SU-DHL-6 (cell line): ENCODE data around the gene CLCN4.
A peak's percentile ranks its signal among the peaks of the same experiment; 100 is the strongest.

Source experiments
- H2AFZ ChIP-seq: fragments of 200-600 bp; sonication (generic); 2 replicates; pipeline ENCODE4 v1.6.1; 2014; ENCODE audit warnings: low read depth, mild to moderate bottlenecking, moderate library complexity, mixed read lengths, antibody characterized with exemption, low read length; ENCODE audit not compliant: severe bottlenecking
- H3F3A ChIP-seq: fragments of 200-600 bp; shearing (Covaris generic); 2 replicates; pipeline ENCODE4 v1.6.0; 2016; ENCODE audit warnings: antibody characterized with exemption, mild to moderate bottlenecking; ENCODE audit not compliant: insufficient read depth
- H3K27ac ChIP-seq: fragments of 200-600 bp; sonication (generic); 2 replicates; pipeline ENCODE4 v1.5.1; 2016; ENCODE audit warnings: low read depth, mild to moderate bottlenecking, low read length, moderate library complexity, mixed read lengths
- H3K27me3 ChIP-seq: fragments of 200-600 bp; sonication (generic), shearing (Covaris generic); 2 replicates; pipeline ENCODE4 v1.6.0; 2014; ENCODE audit warnings: mild to moderate bottlenecking, low read length
- H3K36me3 ChIP-seq: fragments of 200-600 bp; sonication (generic); 2 replicates; pipeline ENCODE4 v1.6.1; 2014; ENCODE audit warnings: mild to moderate bottlenecking, low read length, mixed read lengths
- H3K4me2 ChIP-seq: fragments of 300-600, 200-600 bp; shearing (Covaris generic), sonication (generic); 2 replicates; pipeline ENCODE4 v1.6.0; 2014; ENCODE audit warnings: low read length, low read depth, mild to moderate bottlenecking; ENCODE audit not compliant: poor library complexity, severe bottlenecking
- H3K4me3 ChIP-seq: fragments of 200-600 bp; sonication (generic); 2 replicates; pipeline ENCODE4 v1.5.1; 2014; ENCODE audit warnings: antibody characterized with exemption, low read length, mild to moderate bottlenecking, mixed read lengths; ENCODE audit not compliant: insufficient read depth, poor library complexity, severe bottlenecking
- H3K79me2 ChIP-seq: fragments of 200-600 bp; sonication (generic); 2 replicates; pipeline ENCODE4 v1.6.1; 2014; ENCODE audit warnings: mild to moderate bottlenecking, low read length, moderate library complexity; ENCODE audit not compliant: insufficient read depth
- H3K9ac ChIP-seq: fragments of 200-600 bp; sonication (generic); 2 replicates; pipeline ENCODE4 v1.7.0; 2014; ENCODE audit warnings: mild to moderate bottlenecking, low read length
- H3K9me2 ChIP-seq: fragments of 200-600 bp; sonication (generic); replicated peaks from 2 replicates; pipeline ENCODE4 v1.6.1; 2014; ENCODE audit warnings: low read length; ENCODE audit not compliant: insufficient read depth
- H3K9me3 ChIP-seq: fragments of 200-600 bp; sonication (generic); 2 replicates; pipeline ENCODE4 v1.6.1; 2014; ENCODE audit warnings: low read length, mixed read lengths; ENCODE audit not compliant: insufficient read depth
- H4K20me1 ChIP-seq: fragments of 200-600 bp; sonication (generic); 2 replicates; pipeline ENCODE4 v1.6.1; 2014; ENCODE audit warnings: low read depth, mild to moderate bottlenecking, antibody characterized with exemption, low read length, moderate library complexity, mixed read lengths
- EZH2phosphoT487 ChIP-seq: fragments of 200-600 bp; sonication (generic), shearing (Covaris generic); conservative IDR thresholded peaks from 2 replicates; pipeline ENCODE4 v1.6.1; 2018; ENCODE audit warnings: mild to moderate bottlenecking, antibody characterized with exemption, low read length, moderate library complexity, mixed read lengths
- TF ChIP-seq, protein P1 (sequence below): fragments of 200-600 bp; sonication (generic); IDR thresholded peaks from one replicate; pipeline ENCODE4 v1.5.1; 2017; ENCODE audit warnings: antibody characterized with exemption, mild to moderate bottlenecking, low read length, moderate library complexity; ENCODE audit not compliant: insufficient read depth, poor library complexity, severe bottlenecking

The CLCN4 gene

DNA sequence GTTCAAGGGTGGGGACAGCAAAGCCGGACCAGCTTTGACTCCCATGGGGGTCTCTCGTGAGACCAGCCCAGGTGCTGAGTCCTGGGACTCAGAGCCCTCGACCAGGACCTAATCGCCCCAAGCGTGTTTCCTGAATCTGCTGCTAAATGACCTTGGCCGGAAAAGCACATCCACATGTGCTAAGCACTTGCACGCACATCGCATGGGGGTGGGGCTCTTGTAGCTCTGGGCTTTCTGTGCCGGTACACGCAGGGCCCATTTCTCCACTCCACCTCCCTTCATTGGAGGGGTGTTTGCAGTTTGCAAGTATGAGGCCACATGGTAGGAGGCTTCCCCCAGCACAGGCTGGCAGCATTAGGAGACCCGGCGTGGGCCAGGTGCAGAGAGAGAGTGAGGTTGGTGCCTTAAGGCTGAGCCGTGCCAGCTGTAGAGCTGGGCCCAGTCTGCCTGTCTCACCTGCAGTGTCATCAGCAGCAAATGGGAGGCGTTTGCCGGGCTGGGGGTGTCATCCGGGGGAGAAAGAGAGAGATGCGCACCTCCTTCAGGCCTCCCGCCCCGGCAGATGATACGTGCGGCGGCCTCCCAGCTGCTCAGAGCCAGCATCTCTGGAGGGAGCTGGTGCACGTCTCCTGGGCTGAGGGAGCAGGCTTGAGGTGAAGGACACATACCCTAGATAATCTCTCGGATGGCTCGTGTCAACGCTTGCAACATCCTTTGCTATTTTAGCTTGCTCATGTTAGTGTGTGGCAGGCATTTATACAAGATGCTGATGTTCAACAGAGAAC lies 45.2 kb upstream of the CLCN4 start:
- H3K9me2 ChIP-seq = no peaks in the 10 kb centered on the region
- H3K9me3 ChIP-seq = no peaks in the 10 kb centered on the region
- H3K4me2 ChIP-seq = peak overlapping the region; percentile 99
- peak overlapping the region; percentile 100 for H3K27ac ChIP-seq
- no peak overlapping the region for H2AFZ ChIP-seq
- no peaks in the 10 kb centered on the region for H3K36me3 ChIP-seq
- TF ChIP-seq, protein P1, sequence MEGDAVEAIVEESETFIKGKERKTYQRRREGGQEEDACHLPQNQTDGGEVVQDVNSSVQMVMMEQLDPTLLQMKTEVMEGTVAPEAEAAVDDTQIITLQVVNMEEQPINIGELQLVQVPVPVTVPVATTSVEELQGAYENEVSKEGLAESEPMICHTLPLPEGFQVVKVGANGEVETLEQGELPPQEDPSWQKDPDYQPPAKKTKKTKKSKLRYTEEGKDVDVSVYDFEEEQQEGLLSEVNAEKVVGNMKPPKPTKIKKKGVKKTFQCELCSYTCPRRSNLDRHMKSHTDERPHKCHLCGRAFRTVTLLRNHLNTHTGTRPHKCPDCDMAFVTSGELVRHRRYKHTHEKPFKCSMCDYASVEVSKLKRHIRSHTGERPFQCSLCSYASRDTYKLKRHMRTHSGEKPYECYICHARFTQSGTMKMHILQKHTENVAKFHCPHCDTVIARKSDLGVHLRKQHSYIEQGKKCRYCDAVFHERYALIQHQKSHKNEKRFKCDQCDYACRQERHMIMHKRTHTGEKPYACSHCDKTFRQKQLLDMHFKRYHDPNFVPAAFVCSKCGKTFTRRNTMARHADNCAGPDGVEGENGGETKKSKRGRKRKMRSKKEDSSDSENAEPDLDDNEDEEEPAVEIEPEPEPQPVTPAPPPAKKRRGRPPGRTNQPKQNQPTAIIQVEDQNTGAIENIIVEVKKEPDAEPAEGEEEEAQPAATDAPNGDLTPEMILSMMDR = no peak
- no peak for TF ChIP-seq EZH2phosphoT487
- H3F3A ChIP-seq = peaks cover 66% of the 10 kb centered on the region
- peaks cover 45% of the 10 kb centered on the region for H3K79me2 ChIP-seq
- H3K4me3 ChIP-seq = peak overlapping the region; percentile 37
- H3K27me3 ChIP-seq = no peaks in the 10 kb centered on the region
- no peaks in the 10 kb centered on the region for H4K20me1 ChIP-seq
- H3K9ac ChIP-seq = peak overlapping the region; percentile 68

DNA sequence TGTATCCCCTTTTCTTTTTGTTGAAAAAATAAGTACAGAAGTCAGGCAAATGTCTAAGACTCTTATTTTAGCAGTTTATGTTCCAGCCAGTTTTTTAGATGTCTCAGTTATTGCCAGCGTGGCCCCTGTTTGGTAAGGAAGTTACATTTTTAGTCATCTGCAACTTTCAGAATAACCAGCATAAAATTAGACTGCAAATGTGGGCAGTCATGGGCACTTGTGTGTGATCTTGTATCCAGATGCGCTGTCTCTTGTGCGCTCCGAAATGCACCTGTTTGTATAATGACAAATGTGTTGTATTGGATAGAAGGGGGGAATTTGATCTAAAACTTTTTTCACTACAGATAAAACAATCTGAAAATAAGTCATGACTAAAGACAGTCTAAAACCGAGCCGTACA lies 44.3 kb upstream of the CLCN4 start:
- Histone ChIP-seq H3K27me3 (no peaks in the 10 kb centered on the region), H3K4me2 (peak overlapping the region; percentile 99), H4K20me1 (no peaks in the 10 kb centered on the region), H2AFZ (no peak overlapping the region), H3K9me2 (no peaks in the 10 kb centered on the region), H3K36me3 (no peaks in the 10 kb centered on the region), H3K9me3 (no peaks in the 10 kb centered on the region), H3K4me3 (peak overlapping the region; percentile 37), H3K79me2 (peaks cover 43% of the 10 kb centered on the region), H3K9ac (peak overlapping the region; percentile 58), H3F3A (peaks cover 56% of the 10 kb centered on the region), H3K27ac (peak overlapping the region; percentile 100)
- no peak for TF ChIP-seq EZH2phosphoT487

DNA sequence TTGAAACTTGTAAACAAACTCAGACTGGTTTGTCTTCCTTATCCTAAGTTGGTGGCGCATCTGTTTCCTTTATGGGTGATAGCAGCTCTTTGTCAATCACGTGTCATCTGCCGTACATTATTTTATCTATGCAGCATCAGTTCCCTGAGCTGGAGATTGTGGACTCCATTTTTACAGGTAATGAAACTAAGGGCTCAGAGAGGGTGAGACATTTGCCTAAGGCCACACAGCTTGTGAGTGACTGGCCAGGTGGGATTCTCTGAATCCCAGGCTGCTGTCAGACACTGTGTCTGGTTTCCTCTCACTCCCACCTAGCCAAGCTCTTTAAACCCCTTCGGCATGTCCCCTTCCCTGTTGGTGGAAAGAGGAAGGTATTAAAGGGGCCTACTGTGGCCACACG lies 41.7 kb upstream of the CLCN4 start:
- Histone ChIP-seq H3K9me3 (no peaks in the 10 kb centered on the region), H4K20me1 (no peaks in the 10 kb centered on the region), H3K27me3 (no peaks in the 10 kb centered on the region), H3F3A (peaks cover 49% of the 10 kb centered on the region), H3K4me3 (no peak overlapping the region), H3K9me2 (no peaks in the 10 kb centered on the region), H3K4me2 (no peak overlapping the region), H2AFZ (no peak overlapping the region), H3K36me3 (peaks cover 6% of the 10 kb centered on the region; the same call in 1 of the 2 replicates), H3K27ac (peak overlapping the region; percentile 61), H3K79me2 (peaks cover 24% of the 10 kb centered on the region; the same call in 1 of the 2 replicates), H3K9ac (no peak overlapping the region)
- TF ChIP-seq EZH2phosphoT487 = no peak
- TF ChIP-seq, protein P1 = no peak

DNA sequence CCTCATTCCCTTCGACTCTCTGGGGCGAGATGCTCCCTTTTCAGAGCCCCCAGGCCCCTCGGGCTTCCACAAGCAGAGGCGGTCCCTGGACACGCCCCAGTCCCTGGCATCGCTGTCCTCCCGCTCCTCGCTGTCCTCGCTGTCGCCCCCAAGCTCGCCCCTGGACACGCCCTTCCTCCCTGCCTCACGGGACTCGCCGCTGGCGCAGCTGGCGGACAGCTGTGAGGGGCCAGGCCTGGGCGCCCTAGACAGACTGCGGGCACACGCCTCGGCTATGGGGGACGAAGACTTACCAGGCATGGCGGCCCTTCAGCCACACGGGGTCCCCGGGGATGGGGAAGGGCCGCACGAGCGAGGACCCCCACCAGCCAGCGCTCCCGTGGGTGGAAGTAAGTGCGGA lies 39.5 kb upstream of the CLCN4 start:
- no peak overlapping the region for H2AFZ ChIP-seq
- H3K4me3 ChIP-seq = no peak overlapping the region
- H3K9me3 ChIP-seq = no peaks in the 10 kb centered on the region
- peaks cover 24% of the 10 kb centered on the region; the same call in 1 of the 2 replicates for H3K79me2 ChIP-seq
- H3K27ac ChIP-seq = peak overlapping the region; percentile 95
- no peaks in the 10 kb centered on the region for H3K9me2 ChIP-seq
- no peak for TF ChIP-seq EZH2phosphoT487
- TF ChIP-seq, protein P1 = no peak
- no peaks in the 10 kb centered on the region for H4K20me1 ChIP-seq
- peak overlapping the region; percentile 49 for H3K4me2 ChIP-seq
- peak overlapping the region; percentile 43; the same call in 1 of the 2 replicates for H3K9ac ChIP-seq
- H3F3A ChIP-seq = peaks cover 39% of the 10 kb centered on the region
- no peaks in the 10 kb centered on the region for H3K27me3 ChIP-seq
- peaks cover 9% of the 10 kb centered on the region; the same call in 1 of the 2 replicates for H3K36me3 ChIP-seq
